ENCODE data around the gene VANGL2.

The VANGL2 gene

DNA sequence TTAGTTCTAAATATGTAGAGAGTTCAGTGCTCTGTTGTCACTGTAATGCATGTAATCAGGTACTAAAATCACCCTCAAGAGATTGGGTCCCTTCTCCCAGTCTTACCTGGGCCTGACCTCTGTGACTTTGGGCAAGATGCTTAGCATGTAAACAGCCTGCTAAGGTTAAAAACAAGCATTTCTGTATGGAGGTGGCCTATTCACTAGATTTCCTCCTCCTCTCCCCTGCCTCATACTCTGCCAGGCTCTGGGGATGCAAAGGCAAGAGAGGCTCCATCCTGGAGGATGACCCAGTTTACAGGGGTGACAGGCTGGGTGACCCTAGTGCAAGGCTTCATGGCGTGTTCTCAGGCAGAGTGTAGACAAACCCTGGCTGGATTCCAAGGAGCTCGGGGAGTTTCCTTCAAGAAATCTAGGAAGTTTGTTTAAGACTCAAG, 28.8 kb downstream of the VANGL2 start:
- no peak for DNase-seq

DNA sequence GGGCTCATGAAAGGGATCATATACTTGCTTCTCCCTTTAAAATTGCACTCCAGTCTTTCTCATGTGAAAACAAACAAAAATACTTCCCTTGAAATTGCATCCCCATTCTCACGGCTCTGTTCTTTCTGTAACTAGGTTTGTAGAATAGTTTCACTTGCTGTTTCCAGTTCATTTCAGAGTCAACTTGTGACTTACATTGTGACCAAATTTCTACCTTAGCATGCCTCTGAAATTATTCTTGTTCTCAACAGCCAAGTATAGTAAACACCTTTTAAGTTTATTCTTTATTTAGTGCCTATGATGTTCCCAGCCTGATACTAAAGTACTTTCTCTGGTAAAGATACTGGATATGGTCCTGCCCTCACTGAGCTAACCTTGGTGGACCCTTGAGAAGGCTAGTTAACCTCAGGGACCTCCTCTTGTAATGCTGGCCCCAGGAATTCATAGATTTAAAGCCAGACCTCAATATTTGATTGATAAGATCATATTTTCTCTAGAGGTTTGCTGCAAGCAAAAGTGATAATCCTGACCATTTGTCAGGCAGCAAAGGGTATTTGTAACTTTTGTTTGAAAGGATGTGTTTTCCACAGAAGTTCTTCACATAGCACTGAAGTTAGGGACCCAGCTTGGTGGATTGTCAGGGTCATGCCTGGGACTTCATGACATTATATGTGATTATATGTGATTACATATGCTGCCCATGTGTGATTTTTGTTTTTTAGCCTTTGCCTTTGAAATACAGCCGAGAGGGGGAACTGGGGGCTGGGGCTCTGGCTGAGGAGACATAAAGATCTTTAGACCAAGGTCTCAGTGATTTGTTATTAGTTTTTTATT, 29.6 kb downstream of the VANGL2 start:
- no peak for DNase-seq

DNA sequence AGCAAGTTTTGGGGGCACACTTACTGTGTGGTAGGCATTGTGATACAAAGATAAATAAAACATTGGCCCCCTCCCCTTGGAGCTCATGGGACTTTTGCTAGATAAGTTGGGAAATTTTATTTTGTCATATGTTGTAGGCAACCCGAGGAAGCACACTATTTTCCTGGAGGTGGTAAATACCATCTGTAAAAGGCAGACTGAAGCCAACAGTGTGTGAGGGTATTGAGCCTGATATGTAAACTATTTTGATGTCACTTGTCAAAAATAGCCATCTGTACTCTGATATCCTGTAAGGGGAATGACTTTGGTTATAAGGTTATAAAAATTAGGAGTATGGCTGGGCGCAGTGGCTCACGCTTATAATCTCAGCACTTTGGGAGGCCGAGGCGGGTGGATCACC, 30.6 kb downstream of the VANGL2 start:
- DNase-seq: no peak

DNA sequence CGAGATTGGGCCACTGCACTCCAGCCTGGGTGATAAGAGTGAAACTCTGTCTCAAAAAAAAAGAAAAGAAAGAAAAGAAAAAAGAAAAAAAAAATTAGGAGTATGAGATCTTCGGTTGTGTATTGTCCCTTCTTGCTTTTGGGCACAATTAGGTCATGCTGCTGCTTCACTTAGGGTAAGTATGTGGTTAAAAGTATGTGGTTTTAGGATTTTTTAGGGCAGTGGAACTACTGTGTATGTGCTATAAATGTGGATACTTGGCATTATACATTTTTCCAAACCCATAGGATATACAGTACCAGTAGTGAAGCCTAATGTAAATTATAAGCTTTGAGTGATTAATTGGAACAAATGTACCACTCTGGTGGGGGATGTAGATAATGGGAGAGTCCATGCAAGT, 31.2 kb downstream of the VANGL2 start:
- DNase-seq: no peak

DNA sequence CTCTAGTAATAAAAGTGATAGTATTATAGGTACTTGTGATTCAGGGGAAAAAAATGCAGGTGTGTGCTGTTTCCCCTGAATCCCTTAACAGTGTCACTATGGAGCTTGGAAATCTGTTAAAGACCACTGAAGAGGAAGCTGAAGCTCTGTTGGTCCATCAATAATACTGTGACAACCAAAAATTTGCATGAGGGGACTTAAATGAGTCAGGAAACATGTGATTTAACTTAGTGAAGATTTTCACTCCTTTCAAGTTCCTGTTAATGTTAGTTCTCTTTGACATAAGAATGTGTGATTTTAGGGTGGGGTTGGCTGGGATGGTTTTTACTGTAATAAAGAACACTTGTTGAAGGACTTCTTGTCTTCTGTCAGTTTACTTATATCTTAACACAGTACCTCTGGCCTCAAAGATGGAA, 32.0 kb downstream of the VANGL2 start:
- no peak for DNase-seq

DNA sequence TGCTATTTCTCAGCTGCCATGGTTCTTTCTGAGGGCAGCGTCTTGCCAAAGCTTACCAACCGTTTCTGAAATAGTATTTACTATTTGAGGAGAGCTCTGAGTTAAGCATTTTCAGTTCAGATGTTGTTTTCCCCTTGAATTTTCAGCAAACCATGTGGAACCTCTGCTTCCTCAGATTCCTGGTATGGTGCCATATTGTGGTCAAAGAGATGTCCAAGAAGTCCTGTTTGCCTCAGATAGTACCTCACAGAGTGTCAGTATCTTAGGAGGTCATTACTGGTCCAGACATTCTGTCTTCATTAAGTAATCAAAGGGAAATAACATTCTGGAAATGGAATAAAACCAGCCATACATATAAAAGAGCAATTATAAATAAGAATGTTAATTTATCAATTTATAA, 36.6 kb downstream of the VANGL2 start:
- no peak for DNase-seq

DNA sequence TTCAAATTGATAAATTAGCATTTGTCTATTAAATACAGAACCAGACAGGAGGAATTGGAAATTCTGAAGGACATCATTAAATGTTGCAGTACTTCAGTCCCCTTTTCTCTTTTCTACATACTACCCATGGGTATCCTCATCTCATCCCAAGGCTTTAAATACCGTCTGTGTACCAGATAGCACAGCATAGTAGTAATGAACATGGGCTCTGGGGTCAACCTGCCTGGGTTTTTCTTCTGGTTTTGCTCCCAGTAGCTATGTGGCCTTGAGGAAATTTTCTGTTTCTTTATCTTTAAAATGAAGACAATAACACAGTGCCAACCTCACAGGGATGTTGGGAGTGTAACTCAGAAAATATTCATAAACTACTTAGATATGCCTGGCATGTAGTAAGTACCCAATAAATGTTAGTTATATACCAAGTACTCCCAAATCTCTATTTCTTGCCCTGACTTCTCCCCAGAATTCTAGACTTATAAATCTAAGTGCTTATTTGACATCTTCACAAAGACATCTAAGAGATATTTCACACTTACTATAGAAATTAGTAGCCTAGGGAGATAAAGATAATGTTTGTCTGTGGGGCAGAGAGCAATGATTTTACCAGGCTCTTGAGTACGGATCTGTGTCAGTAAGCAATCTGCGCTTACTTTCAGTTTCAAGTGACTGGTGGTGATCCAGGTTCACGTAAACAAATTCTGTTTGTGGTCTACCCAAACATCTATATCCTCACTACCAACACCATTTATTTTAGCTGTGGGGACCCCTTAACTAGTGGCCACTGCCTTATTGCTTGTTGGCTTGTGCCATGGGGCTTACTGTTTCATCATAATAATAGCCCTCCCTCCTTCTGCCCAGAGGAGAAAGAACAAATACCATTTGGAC, 37.3 kb downstream of the VANGL2 start:
- no peak for DNase-seq

DNA sequence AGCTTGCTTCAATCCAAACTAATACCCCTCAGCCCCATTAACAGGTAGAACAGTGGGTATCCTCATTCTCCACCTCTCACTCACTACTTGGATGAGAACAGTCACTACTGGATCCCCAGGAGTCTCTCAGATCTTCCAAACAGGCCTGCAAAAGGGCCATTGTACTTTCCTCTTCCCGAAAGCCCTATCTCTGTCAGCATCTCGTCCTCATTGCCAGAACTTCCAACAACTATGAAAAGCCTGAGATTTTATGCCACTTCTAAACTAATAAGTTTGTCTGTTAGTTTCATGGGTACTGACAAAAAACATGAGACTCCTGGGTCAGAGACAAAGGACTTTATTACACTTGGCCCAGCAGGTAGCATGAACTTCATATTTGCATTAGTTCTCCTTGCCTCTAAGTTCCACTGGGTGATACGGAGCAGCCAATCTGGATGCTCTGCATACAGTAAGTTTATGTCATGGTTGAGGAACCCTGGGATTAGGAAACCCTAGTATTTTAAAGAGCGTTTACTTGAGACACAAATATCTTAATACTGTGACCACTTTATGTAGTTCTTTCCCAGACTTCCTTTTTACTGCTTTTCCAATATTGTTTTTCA, 38.1 kb downstream of the VANGL2 start:
- no peak for DNase-seq

DNA sequence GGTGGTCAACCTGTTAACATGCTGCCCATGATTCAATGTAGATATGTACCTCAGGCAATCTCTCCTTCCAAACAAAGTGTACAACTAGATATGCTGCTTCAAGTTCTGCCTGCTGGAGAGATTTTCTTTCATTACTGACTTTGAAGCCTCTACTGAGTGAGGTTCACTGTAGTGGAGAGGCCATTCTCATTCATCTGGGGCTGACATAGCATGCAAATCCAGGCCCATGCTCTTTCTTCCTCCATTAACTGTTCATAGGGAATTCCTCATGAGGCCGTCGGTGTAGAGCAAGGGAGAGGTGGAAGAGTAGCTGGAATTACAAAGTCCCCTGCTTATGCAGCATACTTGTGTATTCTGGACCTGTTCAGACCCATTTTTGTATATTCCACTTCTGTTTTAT, 38.6 kb downstream of the VANGL2 start:
- DNase-seq: no peak

DNA sequence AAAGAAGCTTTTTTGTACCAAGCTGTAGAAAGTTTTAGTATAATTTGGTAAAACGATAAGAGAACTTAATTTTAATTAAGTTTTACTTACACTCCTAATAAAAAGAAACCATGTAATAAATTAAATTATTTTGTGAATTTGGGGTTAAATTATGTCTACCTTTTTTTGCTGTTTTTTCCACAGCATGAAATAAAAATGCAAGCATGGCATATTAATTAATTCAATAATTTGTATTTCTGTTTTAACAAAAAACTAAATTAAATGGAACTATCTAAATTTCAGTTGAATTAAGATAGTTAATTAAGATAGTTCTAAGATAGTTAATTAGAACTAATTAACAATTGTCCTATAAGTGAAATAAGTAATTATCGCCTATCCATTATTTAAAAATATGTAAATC, 39.4 kb downstream of the VANGL2 start:
- DNase-seq: no peak

DNA sequence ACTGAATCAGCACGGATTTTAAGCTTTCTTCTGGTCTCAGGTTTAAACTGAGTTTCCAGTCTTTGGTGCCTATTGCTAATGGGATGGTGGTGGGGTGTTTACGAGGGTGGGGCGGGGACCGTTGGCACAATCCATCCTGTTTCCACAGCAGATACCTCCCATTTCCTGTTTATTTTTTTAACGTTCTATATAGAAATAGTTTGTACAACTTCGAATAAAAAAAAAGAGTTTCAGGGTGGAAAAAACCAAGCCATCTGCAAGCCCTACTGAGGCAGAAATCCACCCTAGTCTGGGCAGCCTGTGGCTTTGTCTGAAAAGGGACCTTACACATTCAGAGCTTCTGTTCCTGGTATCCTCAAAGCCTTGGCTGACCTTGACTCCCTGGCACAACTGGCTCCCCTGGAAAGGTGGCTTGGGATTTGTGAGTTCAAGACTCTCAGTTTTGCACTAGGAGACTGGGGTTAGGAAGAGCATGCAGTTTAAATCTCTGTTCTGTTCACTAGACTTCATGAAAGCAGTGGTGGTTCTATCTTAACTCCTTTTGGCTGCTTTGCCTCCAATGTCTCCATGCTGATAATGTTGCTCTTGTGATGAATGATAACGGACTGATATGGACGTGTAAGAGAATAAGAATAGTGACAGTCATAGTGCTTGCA, 46.7 kb downstream of the VANGL2 start:
- no peak for DNase-seq

DNA sequence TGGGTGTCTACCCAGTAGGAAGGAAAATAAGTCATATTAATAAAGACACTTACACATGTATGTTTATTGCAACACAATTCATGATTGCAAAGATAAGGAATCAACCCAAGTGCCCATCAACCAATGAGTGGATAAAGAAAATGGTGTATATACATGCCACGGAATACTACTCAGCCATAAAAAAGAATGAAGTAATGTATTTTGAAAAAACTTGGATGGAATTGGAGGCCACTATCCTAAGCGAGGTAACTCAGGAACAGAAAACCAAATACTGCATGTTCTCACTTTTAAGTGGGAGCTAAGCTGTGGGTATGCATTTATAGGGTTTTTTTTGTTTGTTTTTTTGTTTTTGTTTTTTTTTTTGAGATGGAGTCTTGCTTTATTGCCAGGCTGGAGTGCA, 49.1 kb downstream of the VANGL2 start:
- DNase-seq: no peak

DNA sequence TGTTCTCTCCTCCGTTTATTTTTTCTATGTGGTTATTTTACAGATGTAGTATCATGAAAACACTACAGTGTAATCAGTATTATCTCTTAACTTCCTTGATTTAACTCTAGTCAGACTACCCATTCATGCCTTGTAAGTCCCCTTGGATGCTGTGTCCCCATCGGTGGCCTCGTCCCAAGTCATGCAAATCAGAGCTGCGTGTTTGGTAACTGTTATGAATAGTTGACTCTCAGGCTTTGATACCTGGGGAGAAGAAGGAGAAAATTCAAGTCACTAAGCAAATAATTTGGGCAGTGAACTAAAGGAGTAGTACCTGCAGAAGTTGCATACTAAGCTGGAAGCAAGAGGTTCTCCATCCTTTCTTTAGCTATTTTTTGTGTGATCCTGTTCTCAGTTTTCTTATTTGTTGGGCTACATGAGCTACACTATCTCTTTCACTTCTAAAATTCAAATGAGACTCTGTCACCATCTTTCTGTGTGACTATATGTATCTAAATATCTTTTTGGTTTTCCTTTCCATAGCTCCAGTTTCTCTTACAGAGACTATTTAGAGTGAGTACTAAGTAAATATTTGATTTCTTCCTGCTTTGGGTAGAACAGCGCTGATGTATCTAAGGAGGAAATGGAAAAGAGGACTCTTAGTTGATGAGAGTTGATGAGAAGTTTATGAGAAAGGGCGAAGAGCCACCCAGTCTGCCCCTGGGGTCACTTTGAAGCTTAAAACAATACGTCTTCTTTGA, 50.9 kb downstream of the VANGL2 start:
- no peak for DNase-seq

DNA sequence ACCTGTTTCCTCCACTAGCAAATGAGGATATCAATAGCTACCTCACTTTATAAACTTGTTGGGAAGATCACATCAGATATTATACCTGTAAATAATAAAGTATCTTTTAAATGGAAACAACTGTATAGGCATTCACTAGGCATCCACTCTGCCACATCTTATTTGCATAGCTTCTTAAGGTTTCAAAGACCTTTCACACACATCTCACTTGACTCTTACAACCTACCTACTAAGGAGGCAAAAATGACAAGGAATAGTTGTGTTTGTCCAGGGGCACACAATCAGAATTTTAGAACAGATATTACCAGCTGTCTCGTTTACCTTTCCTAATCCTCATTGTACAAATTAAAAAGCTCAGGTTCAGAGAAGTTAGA, 51.5 kb downstream of the VANGL2 start:
- no peak for DNase-seq

DNA sequence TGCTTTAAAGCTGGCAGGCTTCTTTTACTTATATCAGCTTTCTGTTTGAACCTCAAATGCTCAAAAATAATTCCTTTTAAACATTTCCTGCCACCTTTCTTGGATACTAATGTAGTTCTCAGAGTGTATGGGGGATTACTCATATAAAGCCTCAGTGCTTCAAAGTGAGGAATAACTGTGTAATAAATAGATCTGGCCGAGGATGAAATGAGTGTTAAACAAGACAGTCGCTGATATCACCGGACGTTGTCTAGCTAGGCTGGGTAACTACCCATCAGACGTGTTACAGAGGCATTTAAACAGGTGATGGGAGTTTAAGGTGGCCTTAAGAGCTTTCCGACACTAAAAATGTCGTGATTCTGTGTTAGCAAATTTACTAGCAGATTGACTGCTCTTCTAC, 53.1 kb downstream of the VANGL2 start:
- no peak for DNase-seq

DNA sequence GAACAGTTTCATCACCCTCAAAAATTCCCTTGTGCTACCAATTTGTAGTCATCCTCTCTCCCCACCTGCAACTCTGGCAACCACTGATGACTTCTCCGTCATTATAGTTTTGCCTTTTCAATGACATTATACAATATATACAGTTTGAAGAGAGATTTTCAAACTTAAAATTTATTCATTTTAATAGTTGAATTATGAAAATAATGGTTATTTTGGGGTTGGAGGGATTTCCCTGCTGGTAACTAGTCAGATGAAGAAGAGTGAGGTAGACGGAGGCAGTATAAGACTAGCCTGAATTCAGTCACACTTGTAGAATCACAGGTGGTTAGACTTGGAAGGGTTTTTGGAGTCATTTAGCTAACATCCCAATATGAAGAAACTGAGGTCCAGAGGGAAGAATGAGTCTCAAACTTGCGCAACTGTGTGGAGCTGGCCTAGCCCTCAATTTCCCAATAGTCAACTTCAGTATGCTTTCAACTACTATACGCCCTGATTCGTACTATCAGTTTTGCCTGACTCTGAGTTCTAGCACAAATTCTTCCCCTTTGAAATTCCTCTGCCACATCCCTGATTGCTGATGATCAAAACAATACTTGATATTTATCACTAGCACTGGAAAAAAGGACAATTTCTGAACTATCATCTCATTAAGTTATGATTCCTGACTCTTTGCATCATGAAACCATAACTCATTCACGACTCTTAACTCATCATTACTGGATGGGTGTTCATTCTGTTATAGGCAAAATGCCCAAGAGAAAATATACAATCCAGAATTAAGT, 54.2 kb downstream of the VANGL2 start:
- no peak for DNase-seq

DNA sequence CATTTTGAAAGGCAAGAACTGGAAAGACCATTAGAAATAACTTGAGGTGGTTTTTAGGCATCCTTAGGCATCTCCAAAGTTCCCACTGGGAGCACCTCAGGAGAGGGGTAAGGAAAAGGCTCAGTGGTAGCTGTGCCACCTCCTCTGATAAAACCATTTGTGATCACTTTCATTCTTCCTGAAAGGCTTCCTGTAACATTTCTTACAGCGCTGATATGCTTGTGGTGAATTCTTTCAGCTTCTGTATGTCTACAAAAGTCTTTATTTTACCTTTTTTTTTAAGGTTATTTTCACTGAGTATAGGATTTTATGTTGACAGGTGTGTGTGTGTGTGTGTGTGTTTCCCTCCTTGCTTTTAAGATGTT, 54.8 kb downstream of the VANGL2 start:
- DNase-seq: no peak

DNA sequence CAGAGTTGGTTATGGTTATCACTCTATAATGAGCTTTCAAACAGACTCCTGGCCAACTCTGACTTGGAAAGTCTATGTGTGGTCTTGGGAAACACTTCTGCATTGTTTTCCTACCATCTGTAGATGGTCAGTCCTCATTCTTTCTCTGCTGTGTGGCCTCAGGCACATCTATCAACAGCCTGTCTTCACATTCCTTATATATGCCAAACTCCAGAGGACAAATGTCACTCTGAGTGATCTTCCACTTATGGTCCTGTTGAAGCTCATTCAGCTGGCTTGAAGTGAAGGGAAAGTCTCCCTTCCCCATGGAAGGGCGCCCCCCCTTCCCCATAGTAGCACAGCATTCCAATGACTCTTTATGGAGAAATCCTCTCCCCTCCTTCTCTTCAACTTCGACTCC, 58.7 kb downstream of the VANGL2 start:
- no peak for DNase-seq

DNA sequence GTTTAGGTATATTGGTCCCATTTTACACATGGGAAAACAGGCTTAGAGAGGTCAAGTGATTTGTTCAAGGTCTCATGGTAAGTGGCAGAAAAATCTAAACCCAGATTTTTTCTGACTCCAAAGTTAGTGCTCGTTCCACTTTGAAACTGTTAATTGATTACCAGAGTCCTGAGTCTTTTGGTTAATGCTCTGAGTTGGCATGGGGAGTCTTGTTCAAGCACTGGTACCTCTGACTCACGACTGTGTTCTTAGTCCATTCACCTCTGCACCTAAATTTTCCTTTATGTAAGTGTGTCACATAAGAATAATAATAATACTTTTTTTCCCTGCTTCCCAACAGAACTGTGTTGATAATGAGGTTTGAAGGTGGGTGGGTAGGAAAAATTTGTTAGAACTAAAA, 59.3 kb downstream of the VANGL2 start:
- no peak for DNase-seq

DNA sequence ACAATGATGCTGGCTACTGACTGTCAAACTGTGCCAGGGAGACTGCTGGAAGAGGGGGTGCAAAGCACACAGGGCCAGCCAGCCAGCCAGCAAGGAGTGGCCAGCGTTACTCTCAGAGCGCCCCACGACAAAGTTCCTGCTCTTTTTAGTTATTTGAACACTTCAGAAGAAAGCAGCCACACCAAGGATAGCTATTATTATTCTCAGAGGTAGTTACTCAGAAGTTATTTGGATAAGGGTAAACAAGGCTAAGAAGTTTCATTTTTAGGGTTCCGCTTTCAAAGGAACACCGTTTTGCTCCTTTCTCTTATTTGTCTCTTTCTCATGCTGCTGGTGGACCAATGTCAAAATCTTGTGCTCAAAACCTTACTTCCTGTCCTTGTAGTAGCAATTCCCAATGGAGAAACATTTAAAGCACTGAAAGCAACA, 59.9 kb downstream of the VANGL2 start:
- DNase-seq: no peak

DNA sequence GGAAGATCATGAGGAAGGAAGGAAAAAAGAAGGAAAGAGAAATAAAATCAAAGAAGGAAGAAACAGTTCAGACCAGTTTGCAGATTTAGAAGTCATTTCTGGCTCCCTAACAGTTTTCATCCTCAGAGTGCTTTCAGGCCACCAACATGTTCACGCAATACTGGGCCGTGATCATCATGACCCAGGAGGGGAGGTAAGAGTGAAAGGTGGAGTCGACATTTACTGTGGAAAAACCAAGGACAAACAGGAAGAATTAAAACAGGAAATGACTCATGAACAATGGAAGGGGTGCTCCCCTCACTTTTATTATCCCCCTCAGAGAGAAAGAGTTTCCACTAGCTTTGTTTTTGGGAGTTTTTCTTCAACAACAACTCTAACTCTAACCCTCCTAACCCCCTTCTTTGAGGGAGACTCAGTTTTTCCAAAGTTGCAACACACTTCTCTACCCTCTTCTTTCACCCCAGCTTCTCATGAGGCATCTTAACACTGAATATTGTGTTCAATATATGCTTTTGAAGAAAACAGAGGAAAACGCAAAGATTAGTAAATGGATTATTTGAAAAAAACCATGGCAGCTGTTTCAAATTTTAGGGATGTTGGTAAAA, 60.4 kb downstream of the VANGL2 start:
- no peak for DNase-seq
